Measurements from ENCODE around the gene CCDC57. TPM values are rescaled to one million over a fixed set of nuclear protein-coding genes. Genes with fewer than 3 reads are reported as not detected.

Gene CCDC57
- total and polyA plus RNA-seq, 9 of the 15 experiments (the other 6 are each of a cell fraction or from before 2014, with no cell fraction given): 0.83 to 36.2 (median 13.6) TPM

- TF ChIP-seq ZNF444 (CRISPR knock-in tag; IDR thresholded peaks at IDR 0.05) (no peak), ARID4B (CRISPR knock-in tag; IDR thresholded peaks at IDR 0.05) (no peak), E2F3 (CRISPR knock-in tag; IDR thresholded peaks at IDR 0.05) (no peak), ARHGAP35 (IDR thresholded peaks at IDR 0.05; ENCODE audit: partially characterized antibody) (no peak), RBM39 (optimal IDR thresholded peaks at IDR 0.05; ENCODE audit: low read depth, low read length) (no peak), MAFF (IDR thresholded peaks at IDR 0.05; ENCODE audit: low read length) (no peak), ZNF584 (CRISPR knock-in tag; IDR thresholded peaks at IDR 0.05; ENCODE audit: low read depth) (no peak), ZNF280B (CRISPR knock-in tag; IDR thresholded peaks at IDR 0.05) (no peak), CBX8 (IDR thresholded peaks at IDR 0.05; ENCODE audit: borderline replicate concordance, extremely low read depth, low read depth, low read length, poor library complexity, severe bottlenecking) (no peak), GABPB2 (CRISPR knock-in tag; conservative IDR thresholded peaks at IDR 0.05) (no peak), CAMTA2 (CRISPR knock-in tag; conservative IDR thresholded peaks at IDR 0.05) (no peak), RNF219 (CRISPR knock-in tag; IDR thresholded peaks at IDR 0.05) (no peak), PRPF4 (IDR thresholded peaks at IDR 0.05; ENCODE audit: insufficient read depth, low read depth, low read length, poor library complexity, severe bottlenecking) (no peak), NCOA6 (IDR thresholded peaks at IDR 0.05) (no peak), FUS (optimal IDR thresholded peaks at IDR 0.05; ENCODE audit: low read depth, low read length) (no peak), ZBTB1 (CRISPR knock-in tag; IDR thresholded peaks at IDR 0.05; ENCODE audit: borderline replicate concordance, low read depth) (no peak)
Measured at GRCh38 chr17:82241183-82241925, 28.7 kb upstream of the CCDC57 start (continued).
